HepG2 (cell line): ENCODE data around the gene SLC25A22. TPM values are rescaled to one million over a fixed set of nuclear protein-coding genes. Genes with fewer than 3 reads are reported as not detected.

Source experiments
- ATAC-seq: fragments of 200-7000 bp; cut with Tn5 transposase; 3 replicates; pipeline ENCODE4 v1.9.1; 2020; ENCODE audit warnings: mild to moderate bottlenecking, moderate library complexity
- BruUV-seq: library from RNA; stranded (reverse); fragments of 400-500 nt; replicated peaks from 2 replicates; lab custom pipeline; 2021; lab: Mats Ljungman, UMichigan
- CTCF ChIA-PET: fragments of 300-600 bp; formaldehyde crosslinking; extraction: SDS; loops from one replicate; lab custom pipeline; 2021; ENCODE audit warnings: low total read pairs, inconsistent platforms, low intra/inter-chr PET ratio; lab: Yijun Ruan, JAX
- POLR2A ChIA-PET: fragments of 350-600 bp; sonication (Branson Sonifier 250); formaldehyde crosslinking; loops from one replicate; lab custom pipeline; 2020; ENCODE audit warnings: antibody characterized with exemption, inconsistent platforms; lab: Yijun Ruan, JAX
- DNase-seq: peaks from one replicate; pipeline ENCODE4 v3.0.0-alpha.2; 2015; ENCODE audit warnings: low spot score
- FAIRE-seq: peaks from 3 replicates; lab custom pipeline; 2011; peaks lifted over from hg19 to GRCh38; lab: Jason Lieb, UNC
- H2AFZ ChIP-seq: one replicate; pipeline ENCODE4 v1.6.1; 2011; ENCODE audit warnings: low read length, inconsistent platforms
- H3K27ac ChIP-seq: fragments of 300-600 bp; 3 replicates; pipeline ENCODE4 v1.8.0; 2011; ENCODE audit warnings: mixed run types, mild to moderate bottlenecking, mixed read lengths, low read length, inconsistent platforms; ENCODE audit not compliant: insufficient read depth; ENCODE audit errors: extremely low read length
- H3K27me3 ChIP-seq, 2 experiments: fragments of 200-600 bp in 1 of 2; 2 replicates in 1 of 2; 3 replicates in 1 of 2; pipeline versions ENCODE4 v1.6.0 to v1.8.0; 2011; ENCODE audit warnings: low read length in 2 of 2, mild to moderate bottlenecking in 2 of 2, moderate library complexity in 2 of 2, inconsistent platforms in 1 of 2; ENCODE audit not compliant: insufficient read depth in 2 of 2, control insufficient read depth in 1 of 2
- H3K36me3 ChIP-seq, 2 experiments: fragments of 200-600 bp in 1 of 2; replicated peaks in 1 of 2; 2 replicates in 1 of 2; 3 replicates in 1 of 2; pipeline versions ENCODE4 v1.5.1 to v1.8.0; 2011; ENCODE audit warnings: low read length in 2 of 2, inconsistent platforms in 1 of 2; ENCODE audit not compliant: insufficient read depth in 2 of 2, control insufficient read depth in 1 of 2
- H3K4me1 ChIP-seq: 2 replicates; pipeline ENCODE4 v1.5.1; 2012; ENCODE audit warnings: low read length, inconsistent platforms; ENCODE audit not compliant: insufficient read depth
- H3K4me2 ChIP-seq: 2 replicates; pipeline ENCODE4 v1.6.0; 2011; ENCODE audit warnings: low read depth, low read length, inconsistent platforms
- H3K4me3 ChIP-seq, 3 experiments: fragments of 200-600 bp in 1 of 3; sonication (generic), shearing (Covaris generic) in 1 of 3; replicated peaks in 1 of 3; 2 replicates each; pipeline ENCODE4 v1.5.1; 2011 to 2016; ENCODE audit warnings: low read length in 3 of 3, inconsistent platforms in 2 of 3, low read depth in 2 of 3, mild to moderate bottlenecking in 2 of 3, control low read depth in 1 of 3, mixed read lengths in 1 of 3; ENCODE audit not compliant: insufficient read depth in 1 of 3
- H3K79me2 ChIP-seq: one replicate; pipeline ENCODE4 v1.6.1; 2011; ENCODE audit warnings: low read length, inconsistent platforms; ENCODE audit not compliant: insufficient read depth
- H3K9ac ChIP-seq: 2 replicates; pipeline ENCODE4 v1.6.0; 2011; ENCODE audit warnings: mild to moderate bottlenecking, low read depth, low read length, inconsistent platforms; ENCODE audit not compliant: insufficient read depth
- H3K9me3 ChIP-seq: 2 replicates; pipeline ENCODE4 v1.5.1; 2012; ENCODE audit warnings: mild to moderate bottlenecking, low read length
- H4K20me1 ChIP-seq: 2 replicates; pipeline ENCODE4 v1.6.0; 2011; ENCODE audit warnings: inconsistent platforms, mild to moderate bottlenecking, low read length, moderate library complexity; ENCODE audit not compliant: insufficient read depth
- AGO1 ChIP-seq: fragments of 200-400 bp; formaldehyde crosslinking; IDR thresholded peaks from 2 replicates; pipeline ENCODE4 v1.6.1; 2017; ENCODE audit warnings: mild to moderate bottlenecking, low read depth, low read length, moderate library complexity; ENCODE audit not compliant: poor library complexity, severe bottlenecking
- AGO2 ChIP-seq: fragments of 200-400 bp; formaldehyde crosslinking; optimal IDR thresholded peaks from 2 replicates; pipeline ENCODE3; 2017; ENCODE audit warnings: mild to moderate bottlenecking, low read depth, low read length, moderate library complexity
- FOXO1 ChIP-seq: sonication (generic); formaldehyde crosslinking; IDR thresholded peaks from 2 replicates; pipeline ENCODE4 v1.4.0; 2020; ENCODE audit warnings: missing genetic modification reagents
- LCORL ChIP-seq, 2 experiments: fragments of 450-650 bp in 1 of 2; sonication (generic) in 1 of 2; formaldehyde crosslinking in 1 of 2; IDR thresholded peaks; 2 replicates each; pipeline versions ENCODE4 v1.5.0 to v1.6.1; 2017 to 2020; ENCODE audit warnings: antibody characterized with exemption in 1 of 2, missing genetic modification reagents in 1 of 2
- MEF2D ChIP-seq: sonication (generic); formaldehyde crosslinking; IDR thresholded peaks from 2 replicates; pipeline ENCODE4 v1.5.1; 2020; ENCODE audit warnings: mild to moderate bottlenecking, missing genetic modification reagents
- POLR2AphosphoS5 ChIP-seq: IDR thresholded peaks from 2 replicates; pipeline ENCODE4 v1.6.1; 2012; ENCODE audit warnings: low read depth, low read length
- POLR2G ChIP-seq: fragments of 200-400 bp; formaldehyde crosslinking; IDR thresholded peaks from 2 replicates; pipeline ENCODE4 v1.6.1; 2018; ENCODE audit warnings: mild to moderate bottlenecking, low read depth, low read length, moderate library complexity
- REXO4 ChIP-seq: sonication (generic); formaldehyde crosslinking; IDR thresholded peaks from 2 replicates; pipeline ENCODE4 v1.8.0; 2022; ENCODE audit warnings: missing genetic modification reagents, mild to moderate bottlenecking, borderline replicate concordance
- SMAD1 ChIP-seq: sonication (generic); formaldehyde crosslinking; IDR thresholded peaks from 2 replicates; pipeline ENCODE4 v1.4.0; 2020; ENCODE audit warnings: missing genetic modification reagents, low read depth, mild to moderate bottlenecking, borderline replicate concordance
- TBX2 ChIP-seq: sonication (generic); formaldehyde crosslinking; IDR thresholded peaks from 2 replicates; pipeline ENCODE4 v1.5.0; 2020; ENCODE audit warnings: missing genetic modification reagents, mild to moderate bottlenecking, borderline replicate concordance
- ZMAT3 ChIP-seq: sonication (generic); formaldehyde crosslinking; conservative IDR thresholded peaks from 2 replicates; pipeline ENCODE4 v1.7.0; 2021; ENCODE audit warnings: missing genetic modification reagents
- ZNF10 ChIP-seq: sonication (generic); formaldehyde crosslinking; IDR thresholded peaks from 2 replicates; pipeline ENCODE4 v1.4.0; 2020; ENCODE audit warnings: mild to moderate bottlenecking, low read depth, missing genetic modification reagents, borderline replicate concordance
- ZNF230 ChIP-seq: sonication (generic); formaldehyde crosslinking; IDR thresholded peaks from 2 replicates; pipeline ENCODE4 v1.4.0; 2020; ENCODE audit warnings: mild to moderate bottlenecking, missing genetic modification reagents
- ZNF253 ChIP-seq: sonication (generic); formaldehyde crosslinking; IDR thresholded peaks from 2 replicates; pipeline ENCODE4 v1.8.0; 2022; ENCODE audit warnings: mild to moderate bottlenecking, missing genetic modification reagents, borderline replicate concordance
- ZNF660 ChIP-seq: sonication (generic); formaldehyde crosslinking; IDR thresholded peaks from 2 replicates; pipeline ENCODE4 v1.5.1; 2020; ENCODE audit warnings: mild to moderate bottlenecking, low read depth, missing genetic modification reagents, borderline replicate concordance
- ZNF7 ChIP-seq: IDR thresholded peaks from 2 replicates; pipeline ENCODE4 v1.6.1; 2016; ENCODE audit warnings: missing biosample characterization, missing genetic modification reagents
- ZNF780A ChIP-seq: sonication (generic); formaldehyde crosslinking; IDR thresholded peaks from 2 replicates; pipeline ENCODE4 v1.8.0; 2022; ENCODE audit warnings: mild to moderate bottlenecking, missing genetic modification reagents, moderate library complexity
- ZNF792 ChIP-seq: IDR thresholded peaks from 2 replicates; pipeline ENCODE4 v1.6.1; 2016
- ZSCAN9 ChIP-seq: IDR thresholded peaks from 2 replicates; pipeline ENCODE4 v1.6.1; 2016; ENCODE audit warnings: borderline replicate concordance
- WGBS: methylation state at CpG from one replicate; pipeline ENCODE4 v1.1.6; 2017; ENCODE audit warnings: low lambda C conversion rate; 5-methylcytosine and 5-hydroxymethylcytosine counted together
- in situ Hi-C: cut with HindIII; loops from 2 replicates; pipeline ENCODE4 v1.10.0; 2017; ENCODE audit warnings: low pct_unique_long_range_greater_than_20kb; ENCODE audit not compliant: extremely low pct_ligation_motif_present
- intact Hi-C: fragments of 100-400 bp; cut with micrococcal nuclease; formaldehyde crosslinking; loops from one replicate; pipeline ENCODE4 v1.10.0; 2022; ENCODE audit not compliant: unreplicated experiment
- polyA plus RNA-seq, 8 experiments: library from polyadenylated mRNA; depleted of rRNA in 3 of 8; stranded (reverse) in 7 of 8; unstranded in 1 of 8; fragments of >200 nt; fragmentation: Illumina TruSeq in 4 of 8; extraction: Trizol in 4 of 8; gene quantifications; 2 replicates each; pipeline versions ENCODE4 v1.2.1 to v1.2.3, GENCODE V29; 2011 to 2016; ENCODE audit warnings: low read depth in 4 of 8, missing spikeins in 1 of 8, mixed read lengths in 1 of 8; ENCODE audit not compliant: insufficient read depth in 1 of 8
- total RNA-seq, 5 experiments: library from RNA; depleted of rRNA; stranded (reverse); fragments of >200 nt; fragmentation: Illumina TruSeq; extraction: Trizol; gene quantifications; 2 replicates each; pipeline ENCODE4 v1.2.3, GENCODE V29; 2016; ENCODE audit warnings: low read depth in 1 of 5
- TF ChIP-seq, protein P1 (sequence below): sonication (generic); formaldehyde crosslinking; IDR thresholded peaks from 2 replicates; pipeline ENCODE4 v1.4.0; 2020; ENCODE audit warnings: missing genetic modification reagents
- TF ChIP-seq, protein P2 (sequence below): sonication (generic); formaldehyde crosslinking; IDR thresholded peaks from 2 replicates; pipeline ENCODE4 v1.8.1; 2023; ENCODE audit warnings: missing genetic modification reagents, mild to moderate bottlenecking, borderline replicate concordance

SLC25A22 gene
- total and polyA plus RNA-seq, 2 of the 13 experiments (the other 11 are each of a cell fraction or from before 2014, with no cell fraction given): 12.4 to 19.2 TPM

DNA sequence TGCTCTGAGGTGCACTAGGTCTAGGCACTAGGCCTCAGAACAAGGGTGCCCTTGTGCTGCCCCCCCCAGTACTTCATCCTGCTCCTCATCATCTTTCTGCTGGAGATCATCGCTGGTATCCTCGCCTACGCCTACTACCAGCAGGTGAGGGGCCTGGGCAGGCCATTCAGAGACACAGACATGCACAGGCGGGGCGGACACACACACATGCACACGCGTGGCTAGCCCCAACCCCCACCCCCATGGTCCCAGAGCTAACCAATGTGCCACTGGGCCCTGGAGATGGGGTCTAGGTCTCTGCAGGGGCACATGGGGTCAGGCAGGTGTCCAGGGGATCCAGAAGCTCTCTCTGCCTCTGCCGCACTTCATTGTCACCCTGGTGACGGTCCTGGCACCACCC is 38.6 kb upstream of the SLC25A22 start:
- ATAC-seq (no peak), DNase-seq (no peak), FAIRE-seq (no peak)
- H3K79me2 ChIP-seq: peaks cover 30% of the 10 kb centered on the region
- POLR2A ChIA-PET: interaction anchor here (11.1 to 16.1 kb wide), 2 partner anchors 7 to 18 kb away, joined by 141 to 264 read pairs; partner anchors contain the start of genes CD151, CRACR2B and PNPLA2
- CTCF ChIA-PET: no interaction called here
- in situ Hi-C loops: no loop called here
- 80% methylated on average over 1 of the region's 9 CpGs for WGBS
- BruUV-seq: no TSS peak
- H4K20me1 ChIP-seq: peaks cover 20% of the 10 kb centered on the region; the same call in 1 of the 2 replicates
- H3K27ac ChIP-seq: no peak overlapping the region
- H3K9me3 ChIP-seq: no peaks in the 10 kb centered on the region
- H3K4me1 ChIP-seq: peaks cover 73% of the 10 kb centered on the region
- H3K36me3 ChIP-seq: peaks cover 9 to 36% of the 10 kb centered on the region in 2 experiments
- no peak overlapping the region for H2AFZ ChIP-seq
- no peaks in the 10 kb centered on the region for H3K27me3 ChIP-seq
- intact Hi-C loops: no loop called here
- H3K4me2 ChIP-seq: no peak overlapping the region
- no peak overlapping the region for H3K4me3 ChIP-seq
- no peak overlapping the region for H3K9ac ChIP-seq
- TF ChIP-seq SMAD1: no peak
- TF ChIP-seq, protein P1, sequence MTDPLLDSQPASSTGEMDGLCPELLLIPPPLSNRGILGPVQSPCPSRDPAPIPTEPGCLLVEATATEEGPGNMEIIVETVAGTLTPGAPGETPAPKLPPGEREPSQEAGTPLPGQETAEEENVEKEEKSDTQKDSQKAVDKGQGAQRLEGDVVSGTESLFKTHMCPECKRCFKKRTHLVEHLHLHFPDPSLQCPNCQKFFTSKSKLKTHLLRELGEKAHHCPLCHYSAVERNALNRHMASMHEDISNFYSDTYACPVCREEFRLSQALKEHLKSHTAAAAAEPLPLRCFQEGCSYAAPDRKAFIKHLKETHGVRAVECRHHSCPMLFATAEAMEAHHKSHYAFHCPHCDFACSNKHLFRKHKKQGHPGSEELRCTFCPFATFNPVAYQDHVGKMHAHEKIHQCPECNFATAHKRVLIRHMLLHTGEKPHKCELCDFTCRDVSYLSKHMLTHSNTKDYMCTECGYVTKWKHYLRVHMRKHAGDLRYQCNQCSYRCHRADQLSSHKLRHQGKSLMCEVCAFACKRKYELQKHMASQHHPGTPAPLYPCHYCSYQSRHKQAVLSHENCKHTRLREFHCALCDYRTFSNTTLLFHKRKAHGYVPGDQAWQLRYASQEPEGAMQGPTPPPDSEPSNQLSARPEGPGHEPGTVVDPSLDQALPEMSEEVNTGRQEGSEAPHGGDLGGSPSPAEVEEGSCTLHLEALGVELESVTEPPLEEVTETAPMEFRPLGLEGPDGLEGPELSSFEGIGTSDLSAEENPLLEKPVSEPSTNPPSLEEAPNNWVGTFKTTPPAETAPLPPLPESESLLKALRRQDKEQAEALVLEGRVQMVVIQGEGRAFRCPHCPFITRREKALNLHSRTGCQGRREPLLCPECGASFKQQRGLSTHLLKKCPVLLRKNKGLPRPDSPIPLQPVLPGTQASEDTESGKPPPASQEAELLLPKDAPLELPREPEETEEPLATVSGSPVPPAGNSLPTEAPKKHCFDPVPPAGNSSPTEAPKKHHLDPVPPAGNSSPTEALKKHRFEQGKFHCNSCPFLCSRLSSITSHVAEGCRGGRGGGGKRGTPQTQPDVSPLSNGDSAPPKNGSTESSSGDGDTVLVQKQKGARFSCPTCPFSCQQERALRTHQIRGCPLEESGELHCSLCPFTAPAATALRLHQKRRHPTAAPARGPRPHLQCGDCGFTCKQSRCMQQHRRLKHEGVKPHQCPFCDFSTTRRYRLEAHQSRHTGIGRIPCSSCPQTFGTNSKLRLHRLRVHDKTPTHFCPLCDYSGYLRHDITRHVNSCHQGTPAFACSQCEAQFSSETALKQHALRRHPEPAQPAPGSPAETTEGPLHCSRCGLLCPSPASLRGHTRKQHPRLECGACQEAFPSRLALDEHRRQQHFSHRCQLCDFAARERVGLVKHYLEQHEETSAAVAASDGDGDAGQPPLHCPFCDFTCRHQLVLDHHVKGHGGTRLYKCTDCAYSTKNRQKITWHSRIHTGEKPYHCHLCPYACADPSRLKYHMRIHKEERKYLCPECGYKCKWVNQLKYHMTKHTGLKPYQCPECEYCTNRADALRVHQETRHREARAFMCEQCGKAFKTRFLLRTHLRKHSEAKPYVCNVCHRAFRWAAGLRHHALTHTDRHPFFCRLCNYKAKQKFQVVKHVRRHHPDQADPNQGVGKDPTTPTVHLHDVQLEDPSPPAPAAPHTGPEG (CRISPR knock-in tag): no peak
- no peak for TF ChIP-seq ZNF792
- TF ChIP-seq POLR2AphosphoS5: 0 out of 2 replicates have a peak, but pooled peaks have one; percentile 15
- 0 out of 2 replicates have a peak, but pooled peaks have one; percentile 33 for TF ChIP-seq ZNF780A (CRISPR knock-in tag)
- no peak for TF ChIP-seq MEF2D (CRISPR knock-in tag)
- TF ChIP-seq REXO4 (CRISPR knock-in tag): no peak
- TF ChIP-seq ZSCAN9 (CRISPR knock-in tag): no peak
- no peak for TF ChIP-seq LCORL (IDR thresholded peaks at IDR 0.05)
- TF ChIP-seq LCORL (CRISPR knock-in tag; IDR thresholded peaks at IDR 0.05): no peak
- peak; percentile 55 for TF ChIP-seq AGO2
- TF ChIP-seq ZMAT3 (CRISPR knock-in tag): no peak
- peak; percentile 23 for TF ChIP-seq AGO1
- no peak for TF ChIP-seq ZNF253 (CRISPR knock-in tag)
- TF ChIP-seq TBX2: no peak
- TF ChIP-seq, protein P2, sequence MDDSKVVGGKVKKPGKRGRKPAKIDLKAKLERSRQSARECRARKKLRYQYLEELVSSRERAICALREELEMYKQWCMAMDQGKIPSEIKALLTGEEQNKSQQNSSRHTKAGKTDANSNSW (CRISPR knock-in tag): no peak
- TF ChIP-seq FOXO1 (CRISPR knock-in tag): no peak
- TF ChIP-seq ZNF660 (CRISPR knock-in tag): no peak
- peak; percentile 54; the same call in 1 of the 2 replicates for TF ChIP-seq POLR2G
- no peak for TF ChIP-seq ZNF230 (CRISPR knock-in tag)
- TF ChIP-seq ZNF10 (CRISPR knock-in tag): no peak
- no peak for TF ChIP-seq ZNF7 (CRISPR knock-in tag)
